ENCODE results near the gene EIF5A. TPM values are rescaled to one million over a fixed set of nuclear protein-coding genes. Genes with fewer than 3 reads are reported as not detected.
"Not testable (repeated sequence)": the region's sequence is repeated elsewhere in the genome, so short reads cannot be mapped to it uniquely, and the experiment has no call there.

EIF5A gene
- total RNA-seq, 1 donor from 2014 or later = 623 TPM

- ATAC-seq = not testable (repeated sequence)
Observed at GRCh38 chr17:7332600-7333069, 25.2 kb downstream of the EIF5A start.

GRCh38 chr17:7334938-7335538 lies 27.6 kb downstream of the EIF5A start:
- ATAC-seq = no peak

- ATAC-seq = not testable (repeated sequence)
Observed at GRCh38 chr17:7335765-7336164, 28.3 kb downstream of the EIF5A start.

- peak; percentile 63 for ATAC-seq
Observed at GRCh38 chr17:7336240-7337175, 29.1 kb downstream of the EIF5A start, which contains the start of gene ACAP1. Gene ACAP1 (plus strand): TSS chr17:7336529. CDS start chr17:7336735, 206 bp downstream.

- not testable (repeated sequence) for ATAC-seq
Observed at GRCh38 chr17:7337600-7337999, 30.2 kb downstream of the EIF5A start.

- no peak for ATAC-seq
Observed at GRCh38 chr17:7340179-7340578, 32.8 kb downstream of the EIF5A start.

GRCh38 chr17:7341842-7342241 lies 34.4 kb downstream of the EIF5A start:
- ATAC-seq = no peak

- no peak for ATAC-seq
Observed at GRCh38 chr17:7343250-7343649, 35.8 kb downstream of the EIF5A start.

- ATAC-seq = no peak
Observed at GRCh38 chr17:7346761-7347614, 39.6 kb downstream of the EIF5A start.

- ATAC-seq = no peak
Observed at GRCh38 chr17:7347630-7348477, 40.4 kb downstream of the EIF5A start.

- no peak for ATAC-seq
Observed at GRCh38 chr17:7348478-7349242, 41.2 kb downstream of the EIF5A start.

GRCh38 chr17:7351665-7352502 lies 44.5 kb downstream of the EIF5A start, which contains the start of gene KCTD11:
Gene KCTD11 (plus strand): TSS chr17:7352162.
- ATAC-seq = peak; percentile 69

GRCh38 chr17:7352503-7352889 lies 45.1 kb downstream of the EIF5A start:
- no peak for ATAC-seq

- no peak for ATAC-seq
Observed at GRCh38 chr17:7352910-7353635, 45.6 kb downstream of the EIF5A start.

GRCh38 chr17:7354262-7354843 lies 46.9 kb downstream of the EIF5A start:
- ATAC-seq = peak; percentile 75

GRCh38 chr17:7355053-7355452 lies 47.6 kb downstream of the EIF5A start, which contains the start of gene TMEM95:
Gene TMEM95 (plus strand): TSS chr17:7355156. CDS start chr17:7355205, 49 bp downstream.
- ATAC-seq = no peak

- no peak for ATAC-seq
Observed at GRCh38 chr17:7355573-7355972, 48.1 kb downstream of the EIF5A start.

GRCh38 chr17:7356072-7356549 lies 48.7 kb downstream of the EIF5A start:
- ATAC-seq = peak; percentile 27

Data from esophagus mucosa (tissue), 1 donor.